Immature natural killer cell (primary cell): ENCODE data around the gene MBD6. TPM values are rescaled to one million over a fixed set of nuclear protein-coding genes. Genes with fewer than 3 reads are reported as not detected.
"Not testable (repeated sequence)": the region's sequence is repeated elsewhere in the genome, so short reads cannot be mapped to it uniquely, and the experiment has no call there.

ENCODE experiments used
- DNase-seq, 3 donors: peaks; one replicate each; pipeline ENCODE4 v3.0.0; 2022; ENCODE audit warnings: mixed read lengths in 1 of 3
- H3K27ac Mint-ChIP-seq, 6 donors: one replicate each; pipeline ENCODE4 v1.8.0; 2020; ENCODE audit warnings: mixed read lengths in 6 of 6, mild to moderate bottlenecking in 5 of 6, inconsistent platforms in 4 of 6, moderate library complexity in 3 of 6
- H3K27me3 Mint-ChIP-seq, 3 donors: one replicate each; pipeline ENCODE4 v1.8.0; 2020 to 2021; ENCODE audit warnings: low read depth in 3 of 3, mild to moderate bottlenecking in 3 of 3, mixed read lengths in 3 of 3, moderate library complexity in 3 of 3, inconsistent platforms in 1 of 3
- H3K36me3 Mint-ChIP-seq, 3 donors: one replicate each; pipeline ENCODE4 v1.8.0; 2020; ENCODE audit warnings: mixed read lengths in 3 of 3, inconsistent platforms in 2 of 3, mild to moderate bottlenecking in 2 of 3
- H3K4me1 Mint-ChIP-seq, 2 donors: one replicate each; pipeline ENCODE4 v1.8.0; 2020; ENCODE audit warnings: inconsistent platforms in 2 of 2, mild to moderate bottlenecking in 2 of 2, mixed read lengths in 2 of 2, moderate library complexity in 1 of 2
- H3K4me3 Mint-ChIP-seq, 5 donors: one replicate each; pipeline ENCODE4 v1.8.0; 2020; ENCODE audit warnings: mild to moderate bottlenecking in 5 of 5, mixed read lengths in 5 of 5, inconsistent platforms in 3 of 5, moderate library complexity in 3 of 5
- H3K9me3 Mint-ChIP-seq, 6 donors: one replicate each; pipeline ENCODE4 v1.8.0; 2020; ENCODE audit warnings: mild to moderate bottlenecking in 6 of 6, mixed read lengths in 6 of 6, inconsistent platforms in 4 of 6, moderate library complexity in 3 of 6
- polyA plus RNA-seq, 3 donors: library from polyadenylated mRNA; unstranded; fragments of 300-500 nt; fragmentation: Illumina TruSeq; gene quantifications; one replicate each; pipeline ENCODE4 v1.2.3, GENCODE V29; 2021

The MBD6 gene
- polyA plus RNA-seq, 3 donors from 2014 or later = 1.8 to 5.5 (median 2.7) TPM

- Mint-ChIP-seq H3K27ac (no peak overlapping the region), H3K4me1 (peaks cover 2 to 5% of the 10 kb centered on the region in 2 donors), H3K27me3 (peaks cover 2 to 13% (median 6%) of the 10 kb centered on the region in 3 donors)
Measured at GRCh38 chr12:57554897-57555296, 32.3 kb downstream of the MBD6 start.

GRCh38 chr12:57558864-57559263, 36.2 kb downstream of the MBD6 start:
- no peak for DNase-seq
- Mint-ChIP-seq H3K9me3 (no peaks in the 10 kb centered on the region), H3K27ac (no peak overlapping the region), H3K4me3 (no peak overlapping the region), H3K27me3 (peaks cover 2 to 18% (median 6%) of the 10 kb centered on the region in 3 donors), H3K36me3 (no peaks in the 10 kb centered on the region), H3K4me1 (no peaks in the 10 kb centered on the region)

More at GRCh38 chr12:57554897-57555296, 32.3 kb downstream of the MBD6 start:
- Mint-ChIP-seq H3K36me3 (no peaks in the 10 kb centered on the region), H3K9me3 (peaks cover 0 to 2% (median 0%) of the 10 kb centered on the region in 6 donors), H3K4me3 (no peak overlapping the region)
- DNase-seq = no peak

- no peak for DNase-seq
- Mint-ChIP-seq H3K27ac (no peak overlapping the region), H3K9me3 (no peaks in the 10 kb centered on the region), H3K4me3 (no peak overlapping the region), H3K4me1 (no peaks in the 10 kb centered on the region), H3K36me3 (no peaks in the 10 kb centered on the region), H3K27me3 (peaks cover 3 to 20% (median 6%) of the 10 kb centered on the region in 3 donors)
Measured at GRCh38 chr12:57560516-57560915, 37.9 kb downstream of the MBD6 start.

- not testable (repeated sequence) for H3K9me3 Mint-ChIP-seq, H3K36me3 Mint-ChIP-seq, H3K27ac Mint-ChIP-seq, H3K4me1 Mint-ChIP-seq, H3K4me3 Mint-ChIP-seq, DNase-seq
- peaks cover 3 to 20% (median 6%) of the 10 kb centered on the region in 3 donors for H3K27me3 Mint-ChIP-seq
Measured at GRCh38 chr12:57561117-57561516, 38.5 kb downstream of the MBD6 start.

- Mint-ChIP-seq H3K4me3 (no peak overlapping the region), H3K36me3 (no peaks in the 10 kb centered on the region)
Measured at GRCh38 chr12:57563358-57563757, 40.7 kb downstream of the MBD6 start.

GRCh38 chr12:57564178-57564740, 41.6 kb downstream of the MBD6 start:
- H3K27ac Mint-ChIP-seq = no peak overlapping the region
- no peaks in the 10 kb centered on the region for H3K36me3 Mint-ChIP-seq
- no peaks in the 10 kb centered on the region for H3K9me3 Mint-ChIP-seq
- peaks cover 3 to 19% (median 6%) of the 10 kb centered on the region in 3 donors for H3K27me3 Mint-ChIP-seq
- H3K4me1 Mint-ChIP-seq = no peaks in the 10 kb centered on the region
- H3K4me3 Mint-ChIP-seq = no peak overlapping the region
- no peak for DNase-seq

More at GRCh38 chr12:57563358-57563757, 40.7 kb downstream of the MBD6 start:
- Mint-ChIP-seq H3K27me3 (peaks cover 3 to 19% (median 6%) of the 10 kb centered on the region in 3 donors), H3K9me3 (no peaks in the 10 kb centered on the region), H3K4me1 (no peaks in the 10 kb centered on the region), H3K27ac (no peak overlapping the region)
- DNase-seq = no peak

GRCh38 chr12:57568838-57569237, 46.2 kb downstream of the MBD6 start:
- Mint-ChIP-seq H3K9me3 (no peaks in the 10 kb centered on the region), H3K27me3 (peaks cover 0 to 9% (median 4%) of the 10 kb centered on the region in 3 donors), H3K36me3 (no peaks in the 10 kb centered on the region), H3K27ac (no peak overlapping the region), H3K4me1 (no peaks in the 10 kb centered on the region), H3K4me3 (no peak overlapping the region)
- no peak for DNase-seq

GRCh38 chr12:57569858-57570257, 47.2 kb downstream of the MBD6 start:
- Mint-ChIP-seq H3K36me3 (no peaks in the 10 kb centered on the region), H3K27ac (no peak overlapping the region), H3K9me3 (no peaks in the 10 kb centered on the region), H3K27me3 (peaks cover 2 to 6% (median 5%) of the 10 kb centered on the region in 3 donors), H3K4me1 (no peaks in the 10 kb centered on the region), H3K4me3 (no peak overlapping the region)
- no peak for DNase-seq

- H3K4me3 Mint-ChIP-seq, H3K27me3 Mint-ChIP-seq, H3K9me3 Mint-ChIP-seq, DNase-seq, H3K27ac Mint-ChIP-seq, H3K36me3 Mint-ChIP-seq, H3K4me1 Mint-ChIP-seq: not testable (repeated sequence)
Measured at GRCh38 chr12:57570438-57570837, 47.8 kb downstream of the MBD6 start.

- Mint-ChIP-seq H3K4me3 (no peak overlapping the region), H3K27me3 (peaks cover 2 to 15% (median 4%) of the 10 kb centered on the region in 3 donors), H3K4me1 (no peaks in the 10 kb centered on the region), H3K27ac (no peak overlapping the region), H3K36me3 (no peaks in the 10 kb centered on the region), H3K9me3 (no peaks in the 10 kb centered on the region)
- DNase-seq = no peak
Measured at GRCh38 chr12:57571926-57572762, 49.5 kb downstream of the MBD6 start.

- no peak for DNase-seq
- no peaks in the 10 kb centered on the region for H3K4me1 Mint-ChIP-seq
- no peaks in the 10 kb centered on the region for H3K36me3 Mint-ChIP-seq
- no peak overlapping the region for H3K4me3 Mint-ChIP-seq
- no peaks in the 10 kb centered on the region for H3K9me3 Mint-ChIP-seq
- no peak overlapping the region for H3K27ac Mint-ChIP-seq
- peaks cover 2 to 11% (median 4%) of the 10 kb centered on the region in 3 donors for H3K27me3 Mint-ChIP-seq
Measured at GRCh38 chr12:57574795-57575194, 52.2 kb downstream of the MBD6 start.

GRCh38 chr12:57575771-57576612, 53.4 kb downstream of the MBD6 start:
- DNase-seq = no peak
- no peak overlapping the region for H3K4me3 Mint-ChIP-seq
- H3K27me3 Mint-ChIP-seq = peaks cover 2 to 11% (median 2%) of the 10 kb centered on the region in 3 donors
- no peaks in the 10 kb centered on the region for H3K36me3 Mint-ChIP-seq
- H3K27ac Mint-ChIP-seq = no peak overlapping the region
- H3K4me1 Mint-ChIP-seq = no peaks in the 10 kb centered on the region
- no peaks in the 10 kb centered on the region for H3K9me3 Mint-ChIP-seq

- Mint-ChIP-seq H3K27ac (no peak overlapping the region), H3K9me3 (no peaks in the 10 kb centered on the region), H3K36me3 (no peaks in the 10 kb centered on the region), H3K27me3 (peaks cover 2 to 11% (median 2%) of the 10 kb centered on the region in 3 donors), H3K4me3 (no peak overlapping the region), H3K4me1 (no peaks in the 10 kb centered on the region)
- no peak for DNase-seq
Measured at GRCh38 chr12:57576613-57577160, 54.1 kb downstream of the MBD6 start.
